ENCODE results near the gene RPL10. TPM values are rescaled to one million over a fixed set of nuclear protein-coding genes. Genes with fewer than 3 reads are reported as not detected.

RPL10 gene
- total and polyA plus RNA-seq, 9 of the 15 experiments (the other 6 are each of a cell fraction or from before 2014, with no cell fraction given): 3,774 to 7,600 (median 5,014) TPM

DNA sequence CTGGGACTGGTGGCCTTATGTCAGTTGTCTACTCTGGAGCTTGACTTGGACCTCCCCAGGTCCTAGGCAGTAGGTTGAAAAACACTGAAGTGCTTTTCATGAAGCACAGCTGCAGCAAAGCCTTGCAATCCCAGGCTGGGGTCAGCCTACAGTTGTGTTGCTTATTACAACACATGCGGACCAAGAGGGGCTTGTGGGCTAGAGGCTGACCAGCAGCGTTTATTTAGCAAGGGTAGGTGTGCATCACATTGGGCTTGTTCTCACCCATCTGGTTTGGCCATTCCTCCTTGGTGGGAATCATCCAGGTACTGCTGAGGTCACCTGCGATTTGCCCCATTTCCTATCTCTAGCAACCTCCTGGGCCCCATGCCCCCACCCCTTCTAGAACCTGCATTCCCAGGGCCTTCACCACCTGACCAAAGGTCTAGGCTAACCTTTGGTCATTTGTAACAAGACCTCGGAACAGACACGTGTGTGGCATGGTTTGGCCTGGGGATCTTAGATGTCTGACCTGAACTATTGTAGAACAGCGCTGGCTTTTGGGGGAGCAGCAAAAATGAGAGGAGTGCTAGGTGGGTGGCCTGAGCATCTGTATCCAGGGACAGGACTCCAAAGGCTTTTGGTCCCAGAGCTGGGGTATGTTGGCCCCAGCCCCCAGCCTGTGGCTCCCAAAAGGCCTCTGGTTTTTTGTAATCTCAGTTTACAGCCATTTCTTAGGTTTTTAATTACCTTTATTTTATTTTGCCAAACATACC, 3.0 kb downstream of the RPL10 start (continued):
- TF ChIP-seq ZNF407 (IDR thresholded peaks at IDR 0.05; ENCODE audit: low read depth) (no peak), IRF2 (CRISPR knock-in tag; IDR thresholded peaks at IDR 0.05) (no peak), POLR2AphosphoS5 (IDR thresholded peaks at IDR 0.05; ENCODE audit: control insufficient read depth, insufficient read depth, low read depth, low read length) (peak; percentile 93), MCM3 (IDR thresholded peaks at IDR 0.05) (no peak), NR3C1 (CRISPR knock-in tag; IDR thresholded peaks at IDR 0.05) (no peak), HES1 (IDR thresholded peaks at IDR 0.05; ENCODE audit: low read depth) (no peak), NCOA6 (IDR thresholded peaks at IDR 0.05) (no peak), CCAR2 (IDR thresholded peaks at IDR 0.05; ENCODE audit: low read depth, low read length) (no peak), DMBX1 (CRISPR knock-in tag; IDR thresholded peaks at IDR 0.05; ENCODE audit: borderline replicate concordance) (no peak)
- TF ChIP-seq, protein P1, sequence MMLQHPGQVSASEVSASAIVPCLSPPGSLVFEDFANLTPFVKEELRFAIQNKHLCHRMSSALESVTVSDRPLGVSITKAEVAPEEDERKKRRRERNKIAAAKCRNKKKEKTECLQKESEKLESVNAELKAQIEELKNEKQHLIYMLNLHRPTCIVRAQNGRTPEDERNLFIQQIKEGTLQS (IDR thresholded peaks at IDR 0.05): no peak
- TF ChIP-seq, protein P1 (CRISPR knock-in tag; conservative IDR thresholded peaks at IDR 0.05): peak; percentile 43; the same call in 1 of the 2 replicates
- TF ChIP-seq, protein P2, sequence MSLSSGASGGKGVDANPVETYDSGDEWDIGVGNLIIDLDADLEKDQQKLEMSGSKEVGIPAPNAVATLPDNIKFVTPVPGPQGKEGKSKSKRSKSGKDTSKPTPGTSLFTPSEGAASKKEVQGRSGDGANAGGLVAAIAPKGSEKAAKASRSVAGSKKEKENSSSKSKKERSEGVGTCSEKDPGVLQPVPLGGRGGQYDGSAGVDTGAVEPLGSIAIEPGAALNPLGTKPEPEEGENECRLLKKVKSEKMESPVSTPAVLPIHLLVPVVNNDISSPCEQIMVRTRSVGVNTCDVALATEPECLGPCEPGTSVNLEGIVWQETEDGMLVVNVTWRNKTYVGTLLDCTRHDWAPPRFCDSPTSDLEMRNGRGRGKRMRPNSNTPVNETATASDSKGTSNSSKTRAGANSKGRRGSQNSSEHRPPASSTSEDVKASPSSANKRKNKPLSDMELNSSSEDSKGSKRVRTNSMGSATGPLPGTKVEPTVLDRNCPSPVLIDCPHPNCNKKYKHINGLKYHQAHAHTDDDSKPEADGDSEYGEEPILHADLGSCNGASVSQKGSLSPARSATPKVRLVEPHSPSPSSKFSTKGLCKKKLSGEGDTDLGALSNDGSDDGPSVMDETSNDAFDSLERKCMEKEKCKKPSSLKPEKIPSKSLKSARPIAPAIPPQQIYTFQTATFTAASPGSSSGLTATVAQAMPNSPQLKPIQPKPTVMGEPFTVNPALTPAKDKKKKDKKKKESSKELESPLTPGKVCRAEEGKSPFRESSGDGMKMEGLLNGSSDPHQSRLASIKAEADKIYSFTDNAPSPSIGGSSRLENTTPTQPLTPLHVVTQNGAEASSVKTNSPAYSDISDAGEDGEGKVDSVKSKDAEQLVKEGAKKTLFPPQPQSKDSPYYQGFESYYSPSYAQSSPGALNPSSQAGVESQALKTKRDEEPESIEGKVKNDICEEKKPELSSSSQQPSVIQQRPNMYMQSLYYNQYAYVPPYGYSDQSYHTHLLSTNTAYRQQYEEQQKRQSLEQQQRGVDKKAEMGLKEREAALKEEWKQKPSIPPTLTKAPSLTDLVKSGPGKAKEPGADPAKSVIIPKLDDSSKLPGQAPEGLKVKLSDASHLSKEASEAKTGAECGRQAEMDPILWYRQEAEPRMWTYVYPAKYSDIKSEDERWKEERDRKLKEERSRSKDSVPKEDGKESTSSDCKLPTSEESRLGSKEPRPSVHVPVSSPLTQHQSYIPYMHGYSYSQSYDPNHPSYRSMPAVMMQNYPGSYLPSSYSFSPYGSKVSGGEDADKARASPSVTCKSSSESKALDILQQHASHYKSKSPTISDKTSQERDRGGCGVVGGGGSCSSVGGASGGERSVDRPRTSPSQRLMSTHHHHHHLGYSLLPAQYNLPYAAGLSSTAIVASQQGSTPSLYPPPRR (CRISPR knock-in tag; IDR thresholded peaks at IDR 0.05; ENCODE audit: borderline replicate concordance): no peak

Data from K562 (cell line).